H9 (cell line): ENCODE results near the gene SYNPO2. TPM values are rescaled to one million over a fixed set of nuclear protein-coding genes. Genes with fewer than 3 reads are reported as not detected.

Experiments used
- DNase-seq: peaks from one replicate; pipeline ENCODE4 v3.0.0-alpha.2; 2017
- H2AFZ ChIP-seq: one replicate; pipeline ENCODE4 v1.6.1; 2013; ENCODE audit warnings: mild to moderate bottlenecking, low read length, control low read depth, moderate library complexity
- H2AK5ac ChIP-seq: 2 replicates; pipeline ENCODE4 v1.6.1; 2013; ENCODE audit warnings: low read length, control low read depth, mixed read lengths; ENCODE audit not compliant: insufficient read length
- H2BK120ac ChIP-seq: one replicate; pipeline ENCODE4 v1.6.1; 2013; ENCODE audit warnings: low read depth, mild to moderate bottlenecking, low read length, control low read depth, inconsistent platforms; ENCODE audit not compliant: poor library complexity, severe bottlenecking
- H2BK12ac ChIP-seq: 2 replicates; pipeline ENCODE4 v1.6.1; 2013; ENCODE audit warnings: low read length, control low read depth, mixed read lengths, low read depth; ENCODE audit not compliant: insufficient read length
- H2BK15ac ChIP-seq: 2 replicates; pipeline ENCODE4 v1.6.1; 2013; ENCODE audit warnings: low read depth, low read length, control low read depth
- H2BK20ac ChIP-seq: one replicate; pipeline ENCODE4 v1.6.1; 2013; ENCODE audit warnings: low read depth, mild to moderate bottlenecking, low read length, control low read depth, inconsistent platforms; ENCODE audit not compliant: poor library complexity, severe bottlenecking
- H2BK5ac ChIP-seq: 2 replicates; pipeline ENCODE4 v1.6.1; 2013; ENCODE audit warnings: low read length, control low read depth, mixed read lengths; ENCODE audit not compliant: insufficient read length
- H3K14ac ChIP-seq: 2 replicates; pipeline ENCODE4 v1.6.1; 2013; ENCODE audit warnings: low read length, control low read depth; ENCODE audit not compliant: insufficient read depth
- H3K18ac ChIP-seq: 2 replicates; pipeline ENCODE4 v1.6.1; 2013; ENCODE audit warnings: low read depth, mild to moderate bottlenecking, mixed read lengths, low read length, control low read depth; ENCODE audit not compliant: insufficient read length
- H3K23ac ChIP-seq: 2 replicates; pipeline ENCODE4 v1.6.1; 2013; ENCODE audit warnings: low read length, control low read depth, mixed read lengths, low read depth; ENCODE audit not compliant: insufficient read length
- H3K23me2 ChIP-seq: 2 replicates; pipeline ENCODE4 v1.6.1; 2013; ENCODE audit warnings: low read depth, mild to moderate bottlenecking, mixed read lengths, low read length, control low read depth; ENCODE audit not compliant: insufficient read length, poor library complexity, severe bottlenecking
- H3K27ac ChIP-seq: 2 replicates; pipeline ENCODE4 v1.5.1; 2013; ENCODE audit warnings: low read length, control low read depth, mixed read lengths, low read depth; ENCODE audit not compliant: insufficient read length
- H3K27me3 ChIP-seq: 2 replicates; pipeline ENCODE4 v1.6.1; 2013; ENCODE audit warnings: low read length, control low read depth, inconsistent platforms; ENCODE audit not compliant: insufficient read depth
- H3K4ac ChIP-seq: 2 replicates; pipeline ENCODE4 v1.6.1; 2013; ENCODE audit warnings: low read depth, mild to moderate bottlenecking, control low read depth, inconsistent platforms, low read length, moderate library complexity
- H3K4me1 ChIP-seq: 2 replicates; pipeline ENCODE4 v1.6.1; 2013; ENCODE audit warnings: low read length, control low read depth, inconsistent platforms; ENCODE audit not compliant: insufficient read depth
- H3K4me2 ChIP-seq: 2 replicates; pipeline ENCODE4 v1.6.1; 2013; ENCODE audit warnings: low read length, control low read depth, mixed read lengths; ENCODE audit not compliant: insufficient read length, insufficient read depth
- H3K56ac ChIP-seq: 2 replicates; pipeline ENCODE4 v1.6.1; 2013; ENCODE audit warnings: low read depth, mild to moderate bottlenecking, mixed read lengths, low read length, control low read depth; ENCODE audit not compliant: insufficient read length
- H3K79me1 ChIP-seq: 2 replicates; pipeline ENCODE4 v1.6.1; 2013; ENCODE audit warnings: low read depth, mild to moderate bottlenecking, moderate library complexity, low read length, control low read depth, inconsistent platforms; ENCODE audit not compliant: insufficient read depth, poor library complexity, severe bottlenecking
- H3K79me2 ChIP-seq: 2 replicates; pipeline ENCODE4 v1.6.1; 2013; ENCODE audit warnings: low read length, control low read depth, inconsistent platforms; ENCODE audit not compliant: insufficient read depth
- H3K9ac ChIP-seq: 2 replicates; pipeline ENCODE4 v1.6.1; 2013; ENCODE audit warnings: low read length, control low read depth, mixed read lengths; ENCODE audit not compliant: insufficient read length; ENCODE audit errors: extremely low read depth
- H3K9me3 ChIP-seq: one replicate; pipeline ENCODE4 v1.6.1; 2013; ENCODE audit warnings: low read depth, low read length, inconsistent platforms; ENCODE audit not compliant: control insufficient read depth
- H3T11ph ChIP-seq: one replicate; pipeline ENCODE4 v1.6.1; 2013; ENCODE audit warnings: mild to moderate bottlenecking, low read length, control low read depth, inconsistent platforms
- H4K20me1 ChIP-seq: one replicate; pipeline ENCODE4 v1.6.1; 2013; ENCODE audit not compliant: control insufficient read depth, insufficient read length, insufficient read depth
- H4K5ac ChIP-seq: 2 replicates; pipeline ENCODE4 v1.6.1; 2013; ENCODE audit warnings: low read depth, mild to moderate bottlenecking, mixed read lengths, low read length, control low read depth; ENCODE audit not compliant: insufficient read length
- H4K8ac ChIP-seq: replicated peaks from 2 replicates; pipeline ENCODE4 v1.6.1; 2013; ENCODE audit warnings: low read length, control low read depth, mixed read lengths, low read depth; ENCODE audit not compliant: insufficient read length
- H4K91ac ChIP-seq: 2 replicates; pipeline ENCODE4 v1.6.1; 2013; ENCODE audit warnings: low read depth, mild to moderate bottlenecking, moderate library complexity, mixed read lengths, low read length, control low read depth; ENCODE audit not compliant: insufficient read length
- H3K27ac Mint-ChIP-seq, 3 experiments: 2 replicates in 2 of 3; 3 replicates in 1 of 3; pipeline ENCODE4 v1.8.0; 2020 to 2021; ENCODE audit warnings: mixed read lengths in 3 of 3, mild to moderate bottlenecking in 1 of 3, moderate library complexity in 1 of 3
- H3K27me3 Mint-ChIP-seq: 2 replicates; pipeline ENCODE4 v1.8.0; 2021; ENCODE audit warnings: low read depth, mild to moderate bottlenecking, moderate library complexity, mixed read lengths
- H3K36me3 Mint-ChIP-seq, 3 experiments: 2 replicates in 2 of 3; 3 replicates in 1 of 3; pipeline ENCODE4 v1.8.0; 2020 to 2021; ENCODE audit warnings: low read depth in 3 of 3, mixed read lengths in 3 of 3; ENCODE audit not compliant: insufficient read depth in 1 of 3
- H3K4me1 Mint-ChIP-seq, 2 experiments: 2 replicates each; pipeline ENCODE4 v1.8.0; 2020; ENCODE audit warnings: mixed read lengths in 2 of 2
- H3K4me3 Mint-ChIP-seq, 2 experiments: 2 replicates in 1 of 2; 3 replicates in 1 of 2; pipeline ENCODE4 v1.8.0; 2020 to 2021; ENCODE audit warnings: mild to moderate bottlenecking in 2 of 2, mixed read lengths in 2 of 2, moderate library complexity in 1 of 2
- H3K9me3 Mint-ChIP-seq, 2 experiments: 2 replicates in 1 of 2; 3 replicates in 1 of 2; pipeline ENCODE4 v1.8.0; 2020; ENCODE audit warnings: mild to moderate bottlenecking in 2 of 2, mixed read lengths in 2 of 2, moderate library complexity in 1 of 2
- WGBS: extraction: QIAGEN DNeasy Blood & Tissue Kit; methylation state at CpG from one replicate; pipeline ENCODE4 v1.1.7; 2013; ENCODE audit warnings: missing lambda C conversion rate, low lambda C conversion rate, mixed read lengths; ENCODE audit not compliant: insufficient read length; ENCODE audit errors: extremely low coverage; 5-methylcytosine and 5-hydroxymethylcytosine counted together
- total RNA-seq: library from RNA; stranded (reverse); gene quantifications from 2 replicates; pipeline ENCODE4 v1.2.1, GENCODE V29; 2021
- TF ChIP-seq, protein P1 (sequence below): fragments of 200-600 bp; sonication (generic); conservative IDR thresholded peaks from 3 replicates; pipeline ENCODE4 v1.8.0; 2021; ENCODE audit warnings: antibody characterized with exemption, mild to moderate bottlenecking

SYNPO2 gene
- total RNA-seq, 1 experiment from 2014 or later: 1.1 TPM

DNA sequence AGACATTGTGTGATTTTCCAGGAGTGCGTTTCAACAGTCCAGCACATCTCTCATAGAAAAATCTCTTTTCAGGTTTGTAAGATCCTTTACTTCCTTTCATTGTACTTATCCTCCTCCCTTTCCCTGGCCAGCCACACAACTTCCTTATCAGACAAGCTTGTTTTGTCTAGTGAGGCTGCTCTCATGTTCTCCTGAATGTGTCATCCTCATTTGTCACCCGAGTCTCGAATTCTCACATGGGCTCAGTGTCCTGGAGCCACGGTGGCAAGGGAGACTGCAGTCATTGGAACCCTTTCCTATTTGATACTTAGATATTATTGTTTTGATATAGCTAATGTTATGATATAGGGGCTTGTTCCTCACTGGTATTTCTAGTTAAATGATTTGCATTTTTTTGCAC lies 16.9 kb downstream of the SYNPO2 start:
- H3K27ac ChIP-seq: no peak overlapping the region
- TF ChIP-seq, protein P1, sequence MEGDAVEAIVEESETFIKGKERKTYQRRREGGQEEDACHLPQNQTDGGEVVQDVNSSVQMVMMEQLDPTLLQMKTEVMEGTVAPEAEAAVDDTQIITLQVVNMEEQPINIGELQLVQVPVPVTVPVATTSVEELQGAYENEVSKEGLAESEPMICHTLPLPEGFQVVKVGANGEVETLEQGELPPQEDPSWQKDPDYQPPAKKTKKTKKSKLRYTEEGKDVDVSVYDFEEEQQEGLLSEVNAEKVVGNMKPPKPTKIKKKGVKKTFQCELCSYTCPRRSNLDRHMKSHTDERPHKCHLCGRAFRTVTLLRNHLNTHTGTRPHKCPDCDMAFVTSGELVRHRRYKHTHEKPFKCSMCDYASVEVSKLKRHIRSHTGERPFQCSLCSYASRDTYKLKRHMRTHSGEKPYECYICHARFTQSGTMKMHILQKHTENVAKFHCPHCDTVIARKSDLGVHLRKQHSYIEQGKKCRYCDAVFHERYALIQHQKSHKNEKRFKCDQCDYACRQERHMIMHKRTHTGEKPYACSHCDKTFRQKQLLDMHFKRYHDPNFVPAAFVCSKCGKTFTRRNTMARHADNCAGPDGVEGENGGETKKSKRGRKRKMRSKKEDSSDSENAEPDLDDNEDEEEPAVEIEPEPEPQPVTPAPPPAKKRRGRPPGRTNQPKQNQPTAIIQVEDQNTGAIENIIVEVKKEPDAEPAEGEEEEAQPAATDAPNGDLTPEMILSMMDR: no peak
- H2BK120ac ChIP-seq: no peak overlapping the region
- no peaks in the 10 kb centered on the region for H3K27me3 ChIP-seq
- Mint-ChIP-seq H3K4me1 (no peaks in the 10 kb centered on the region), H3K36me3 (no peaks in the 10 kb centered on the region), H3K27me3 (no peaks in the 10 kb centered on the region), H3K4me3 (no peak overlapping the region), H3K9me3 (no peaks in the 10 kb centered on the region), H3K27ac (no peak overlapping the region; a peak in 1 of 7 replicates)
- no peaks in the 10 kb centered on the region for H4K20me1 ChIP-seq
- no peak for DNase-seq
- no peak overlapping the region for H2AFZ ChIP-seq
- H2AK5ac ChIP-seq: no peak overlapping the region
- no peaks in the 10 kb centered on the region for H3K9me3 ChIP-seq
- no peak overlapping the region for H3K4me2 ChIP-seq
- no peak overlapping the region for H3K14ac ChIP-seq
- H3K18ac ChIP-seq: no peak overlapping the region
- H3K23ac ChIP-seq: no peak overlapping the region
- no peak overlapping the region for H3K56ac ChIP-seq
- H3K4ac ChIP-seq: no peak overlapping the region
- no peak overlapping the region for H4K8ac ChIP-seq
- H4K5ac ChIP-seq: no peak overlapping the region
- H2BK20ac ChIP-seq: no peak overlapping the region
- H3K79me2 ChIP-seq: no peaks in the 10 kb centered on the region
- H3K9ac ChIP-seq: no peak overlapping the region
- H3K79me1 ChIP-seq: no peaks in the 10 kb centered on the region
- H3K4me1 ChIP-seq: no peaks in the 10 kb centered on the region
- no peak overlapping the region for H2BK12ac ChIP-seq
- no peaks in the 10 kb centered on the region for H3K23me2 ChIP-seq
- no CpG with 5 or more reads among the region's 4 CpGs for WGBS
- H4K91ac ChIP-seq: no peak overlapping the region
- H2BK15ac ChIP-seq: no peak overlapping the region
- H2BK5ac ChIP-seq: no peak overlapping the region
- no peak overlapping the region for H3T11ph ChIP-seq
